NOMO-1 (cell line): ENCODE results near the gene NT5C2.

Source experiments
- DNase-seq, 2 experiments: peaks; one replicate each; lab custom pipeline; 2025; ENCODE audit not compliant: unreplicated experiment in 2 of 2; lab: John Stamatoyannopoulos, UW

The NT5C2 gene

GRCh38 chr10:103096130-103096529 is 96.9 kb downstream of the NT5C2 start:
- no peak for DNase-seq

- no peak for DNase-seq
Observed at GRCh38 chr10:103095005-103095404, 98.1 kb downstream of the NT5C2 start.

- DNase-seq: no peak
Observed at GRCh38 chr10:103090911-103091310, 102.2 kb downstream of the NT5C2 start.

GRCh38 chr10:103089493-103089892 is 103.6 kb downstream of the NT5C2 start:
- DNase-seq: no peak

- no peak for DNase-seq
Observed at GRCh38 chr10:103086799-103087198, 106.3 kb downstream of the NT5C2 start.

- DNase-seq: no peak
Observed at GRCh38 chr10:103086261-103086660, 106.8 kb downstream of the NT5C2 start.

GRCh38 chr10:103083977-103084320 is 109.1 kb downstream of the NT5C2 start:
- no peak for DNase-seq

- DNase-seq: no peak
Observed at GRCh38 chr10:103083266-103083976, 109.7 kb downstream of the NT5C2 start.

- no peak for DNase-seq
Observed at GRCh38 chr10:103082683-103083082, 110.4 kb downstream of the NT5C2 start.

GRCh38 chr10:103080891-103081581 is 112.0 kb downstream of the NT5C2 start:
- DNase-seq: no peak

- no peak for DNase-seq
Observed at GRCh38 chr10:103079946-103080345, 113.1 kb downstream of the NT5C2 start.

- DNase-seq: no peak
Observed at GRCh38 chr10:103079100-103079499, 114.0 kb downstream of the NT5C2 start.

GRCh38 chr10:103078676-103079075 is 114.4 kb downstream of the NT5C2 start:
- no peak for DNase-seq

GRCh38 chr10:103078309-103078615 is 114.8 kb downstream of the NT5C2 start:
- no peak for DNase-seq

GRCh38 chr10:103077491-103078308 is 115.4 kb downstream of the NT5C2 start:
- DNase-seq: no peak

- no peak for DNase-seq
Observed at GRCh38 chr10:103077020-103077419, 116.1 kb downstream of the NT5C2 start.

- no peak for DNase-seq
Observed at GRCh38 chr10:103072891-103073290, 120.2 kb downstream of the NT5C2 start.

GRCh38 chr10:103072276-103072675 is 120.8 kb downstream of the NT5C2 start:
- DNase-seq: no peak

GRCh38 chr10:103069453-103070331 is 123.4 kb downstream of the NT5C2 start:
- DNase-seq: peak in 1 of 2 experiments; percentile 50

- no peak for DNase-seq
Observed at GRCh38 chr10:103067956-103068355, 125.1 kb downstream of the NT5C2 start.

GRCh38 chr10:103067484-103067883 is 125.6 kb downstream of the NT5C2 start:
- peak in 1 of 2 experiments; percentile 34 for DNase-seq
